Mesenteric fat pad (tissue), 1 donor: ENCODE data around the gene PPARA. TPM values are rescaled to one million over a fixed set of nuclear protein-coding genes. Genes with fewer than 3 reads are reported as not detected.

Source experiments
- DNase-seq: peaks from one replicate; pipeline ENCODE4 v3.0.0-alpha.2; 2020; ENCODE audit warnings: low spot score
- total RNA-seq: library from RNA; stranded (reverse); fragmentation: NEBNext Ultra II Directional; extraction: Animal tissue kit (Norgen Biotek cat#: 25700); gene quantifications from one replicate; pipeline ENCODE4 v1.2.1, GENCODE V29; 2021
- donor health status: DM: yes; HTN: yes; CAD: no.

Gene PPARA
- total RNA-seq, 1 donor from 2014 or later, result 37.6 TPM

GRCh38 chr22:46269564-46269963 lies 119.2 kb downstream of the PPARA start:
- DNase-seq, result peak; percentile 73

GRCh38 chr22:46272196-46272595 lies 121.9 kb downstream of the PPARA start:
- peak; percentile 62 for DNase-seq

- no peak for DNase-seq
Observed at GRCh38 chr22:46272762-46273431, 122.6 kb downstream of the PPARA start.

- peak; percentile 79 for DNase-seq
Observed at GRCh38 chr22:46273432-46274148, 123.3 kb downstream of the PPARA start.

- peak; percentile 43 for DNase-seq
Observed at GRCh38 chr22:46274381-46274780, 124.1 kb downstream of the PPARA start.

- DNase-seq, result no peak
Observed at GRCh38 chr22:46275455-46276122, 125.3 kb downstream of the PPARA start.

- DNase-seq, result no peak
Observed at GRCh38 chr22:46276563-46276962, 126.2 kb downstream of the PPARA start.

GRCh38 chr22:46278656-46279645 lies 128.6 kb downstream of the PPARA start:
- DNase-seq, result no peak

GRCh38 chr22:46280063-46280817 lies 129.9 kb downstream of the PPARA start:
- no peak for DNase-seq

GRCh38 chr22:46280999-46281623 lies 130.8 kb downstream of the PPARA start:
- no peak for DNase-seq

- no peak for DNase-seq
Observed at GRCh38 chr22:46281866-46282678, 131.7 kb downstream of the PPARA start.

- no peak for DNase-seq
Observed at GRCh38 chr22:46286006-46286405, 135.7 kb downstream of the PPARA start.

GRCh38 chr22:46286941-46287872 lies 136.9 kb downstream of the PPARA start:
- DNase-seq, result no peak

- DNase-seq, result no peak
Observed at GRCh38 chr22:46287873-46288751, 137.8 kb downstream of the PPARA start.

- no peak for DNase-seq
Observed at GRCh38 chr22:46288846-46289243, 138.5 kb downstream of the PPARA start.

- DNase-seq, result no peak
Observed at GRCh38 chr22:46289244-46289891, 139.0 kb downstream of the PPARA start.
